ENCODE measurements around the gene CLCA2.

GRCh38 chr1:86460998-86461397 lies 37.0 kb downstream of the CLCA2 start:
- TF ChIP-seq, protein P1, sequence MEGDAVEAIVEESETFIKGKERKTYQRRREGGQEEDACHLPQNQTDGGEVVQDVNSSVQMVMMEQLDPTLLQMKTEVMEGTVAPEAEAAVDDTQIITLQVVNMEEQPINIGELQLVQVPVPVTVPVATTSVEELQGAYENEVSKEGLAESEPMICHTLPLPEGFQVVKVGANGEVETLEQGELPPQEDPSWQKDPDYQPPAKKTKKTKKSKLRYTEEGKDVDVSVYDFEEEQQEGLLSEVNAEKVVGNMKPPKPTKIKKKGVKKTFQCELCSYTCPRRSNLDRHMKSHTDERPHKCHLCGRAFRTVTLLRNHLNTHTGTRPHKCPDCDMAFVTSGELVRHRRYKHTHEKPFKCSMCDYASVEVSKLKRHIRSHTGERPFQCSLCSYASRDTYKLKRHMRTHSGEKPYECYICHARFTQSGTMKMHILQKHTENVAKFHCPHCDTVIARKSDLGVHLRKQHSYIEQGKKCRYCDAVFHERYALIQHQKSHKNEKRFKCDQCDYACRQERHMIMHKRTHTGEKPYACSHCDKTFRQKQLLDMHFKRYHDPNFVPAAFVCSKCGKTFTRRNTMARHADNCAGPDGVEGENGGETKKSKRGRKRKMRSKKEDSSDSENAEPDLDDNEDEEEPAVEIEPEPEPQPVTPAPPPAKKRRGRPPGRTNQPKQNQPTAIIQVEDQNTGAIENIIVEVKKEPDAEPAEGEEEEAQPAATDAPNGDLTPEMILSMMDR (IDR thresholded peaks at IDR 0.05; ENCODE audit: insufficient read depth, low read length): no peak
- TF ChIP-seq POLR2AphosphoS5 (IDR thresholded peaks at IDR 0.05; ENCODE audit: low read depth): no peak

All from HL-60 (cell line).